Bronchial epithelial cell (primary cell): ENCODE measurements around the gene ATP6V1G3. TPM values are rescaled to one million over a fixed set of nuclear protein-coding genes. Genes with fewer than 3 reads are reported as not detected.

ENCODE experiments used
- DNase-seq: peaks from one replicate; pipeline ENCODE4 v3.0.0-alpha.2; 2010; ENCODE audit warnings: low read depth
- FAIRE-seq: peaks from 2 replicates; lab custom pipeline; 2011; peaks lifted over from hg19 to GRCh38; lab: Jason Lieb, UNC
- H3K27me3 ChIP-seq: 2 replicates; pipeline ENCODE4 v1.5.1; 2011; ENCODE audit warnings: low read length; ENCODE audit not compliant: control insufficient read depth, insufficient read depth
- H3K36me3 ChIP-seq: 2 replicates; pipeline ENCODE4 v1.5.1; 2011; ENCODE audit warnings: low read length; ENCODE audit not compliant: control insufficient read depth, insufficient read depth
- H3K4me3 ChIP-seq: 2 replicates; pipeline ENCODE4 v1.5.1; 2011; ENCODE audit warnings: mild to moderate bottlenecking, low read depth, low read length, control low read depth
- CTCF ChIP-seq: IDR thresholded peaks from 2 replicates; pipeline ENCODE4 v1.5.1; 2011; ENCODE audit warnings: mild to moderate bottlenecking, moderate library complexity, low read length, control low read depth, inconsistent platforms; ENCODE audit not compliant: insufficient read depth, severe bottlenecking
- total RNA-seq: library from RNA; depleted of rRNA; stranded (reverse); fragments of >200 nt; gene quantifications from 2 replicates; pipeline ENCODE4 v1.2.1, GENCODE V29; 2014

ATP6V1G3 gene
- total RNA-seq, 1 donor from 2014 or later = not detected

- FAIRE-seq (no peak), DNase-seq (no peak)
- peaks cover 2% of the 10 kb centered on the region for H3K27me3 ChIP-seq
- no peak for TF ChIP-seq CTCF
- no peaks in the 10 kb centered on the region for H3K36me3 ChIP-seq
- H3K4me3 ChIP-seq = no peak overlapping the region
Observed at GRCh38 chr1:198494658-198495103, 45.8 kb downstream of the ATP6V1G3 start.

GRCh38 chr1:198494139-198494538, 46.3 kb downstream of the ATP6V1G3 start:
- Histone ChIP-seq H3K36me3 (no peaks in the 10 kb centered on the region), H3K4me3 (no peak overlapping the region), H3K27me3 (peaks cover 2% of the 10 kb centered on the region)
- no peak for FAIRE-seq
- TF ChIP-seq CTCF = no peak
- DNase-seq = no peak

DNA sequence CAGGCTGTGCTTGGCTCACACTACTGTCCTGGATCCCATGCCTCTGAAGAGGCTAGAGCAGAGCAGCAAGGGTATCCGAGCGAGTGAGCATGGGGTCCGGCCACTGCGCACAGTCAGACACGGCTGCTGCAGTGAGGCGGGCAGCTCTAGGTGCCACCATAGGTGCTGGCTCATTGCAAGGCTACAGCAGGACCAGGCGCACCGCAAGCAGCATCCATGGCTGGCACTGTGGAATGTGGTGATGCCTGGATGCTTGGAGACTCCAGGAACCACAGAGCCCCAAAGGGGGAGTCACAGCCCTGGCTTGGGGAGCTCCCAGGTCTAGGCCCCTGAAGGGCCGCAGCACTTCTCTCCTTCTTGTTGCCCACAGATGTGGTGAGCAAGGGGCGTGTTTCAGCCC, 47.2 kb downstream of the ATP6V1G3 start:
- TF ChIP-seq CTCF = no peak
- FAIRE-seq = no peak
- DNase-seq = no peak

GRCh38 chr1:198492872-198493271, 47.6 kb downstream of the ATP6V1G3 start:
- no peak for FAIRE-seq
- Histone ChIP-seq H3K27me3 (peaks cover 2% of the 10 kb centered on the region), H3K36me3 (no peaks in the 10 kb centered on the region), H3K4me3 (no peak overlapping the region)
- peak; percentile 55 for DNase-seq
- TF ChIP-seq CTCF = no peak

More for the DNA sequence above, 47.2 kb downstream of the ATP6V1G3 start:
- peaks cover 2% of the 10 kb centered on the region for H3K27me3 ChIP-seq
- H3K4me3 ChIP-seq = no peak overlapping the region
- H3K36me3 ChIP-seq = no peaks in the 10 kb centered on the region

- H3K4me3 ChIP-seq = no peak overlapping the region
- FAIRE-seq (no peak), DNase-seq (no peak)
- peaks cover 2% of the 10 kb centered on the region for H3K27me3 ChIP-seq
- no peak for TF ChIP-seq CTCF
- no peaks in the 10 kb centered on the region for H3K36me3 ChIP-seq
Observed at GRCh38 chr1:198491596-198491995, 48.9 kb downstream of the ATP6V1G3 start.

- Histone ChIP-seq H3K36me3 (no peaks in the 10 kb centered on the region), H3K4me3 (no peak overlapping the region), H3K27me3 (peaks cover 2% of the 10 kb centered on the region)
- no peak for FAIRE-seq
- no peak for DNase-seq
- no peak for TF ChIP-seq CTCF
Observed at GRCh38 chr1:198491028-198491427, 49.5 kb downstream of the ATP6V1G3 start.
